DOHH2 (cell line): ENCODE results near the gene KCNJ6.
"Not testable (repeated sequence)": the region's sequence is repeated elsewhere in the genome, so short reads cannot be mapped to it uniquely, and the experiment has no call there.

Experiments used
- EZH2phosphoT487 ChIP-seq: fragments of 200-600 bp; sonication (generic); IDR thresholded peaks from 2 replicates; pipeline ENCODE4 v1.6.1; 2017; ENCODE audit warnings: borderline replicate concordance, mild to moderate bottlenecking, antibody characterized with exemption, low read length, moderate library complexity, mixed read lengths
- TF ChIP-seq, protein P1 (sequence below): fragments of 200-600 bp; sonication (generic); IDR thresholded peaks from one replicate; pipeline ENCODE4 v1.5.1; 2014; ENCODE audit warnings: antibody characterized with exemption, mild to moderate bottlenecking, low read depth, low read length; ENCODE audit not compliant: poor library complexity, severe bottlenecking

DNA sequence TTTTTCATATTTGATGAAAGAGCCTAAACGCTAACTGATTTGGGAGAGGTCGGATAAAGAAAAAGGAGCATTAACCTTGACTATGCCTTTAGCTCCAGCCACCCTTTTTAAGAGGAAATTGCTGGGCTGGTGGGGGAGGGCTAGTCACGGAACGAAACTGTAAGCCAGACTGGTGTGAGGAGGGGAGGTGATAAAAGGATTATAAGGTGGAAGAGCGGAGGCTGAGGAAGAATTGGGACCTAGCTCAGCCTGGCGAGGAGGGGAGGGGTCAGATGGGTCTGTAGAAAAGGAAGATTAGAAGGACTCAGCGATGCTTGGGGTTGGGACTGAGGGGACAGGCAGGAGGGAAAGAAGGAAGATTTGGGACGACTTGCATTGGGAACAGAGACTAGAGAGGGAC lies 325.4 kb downstream of the KCNJ6 start:
- TF ChIP-seq, protein P1, sequence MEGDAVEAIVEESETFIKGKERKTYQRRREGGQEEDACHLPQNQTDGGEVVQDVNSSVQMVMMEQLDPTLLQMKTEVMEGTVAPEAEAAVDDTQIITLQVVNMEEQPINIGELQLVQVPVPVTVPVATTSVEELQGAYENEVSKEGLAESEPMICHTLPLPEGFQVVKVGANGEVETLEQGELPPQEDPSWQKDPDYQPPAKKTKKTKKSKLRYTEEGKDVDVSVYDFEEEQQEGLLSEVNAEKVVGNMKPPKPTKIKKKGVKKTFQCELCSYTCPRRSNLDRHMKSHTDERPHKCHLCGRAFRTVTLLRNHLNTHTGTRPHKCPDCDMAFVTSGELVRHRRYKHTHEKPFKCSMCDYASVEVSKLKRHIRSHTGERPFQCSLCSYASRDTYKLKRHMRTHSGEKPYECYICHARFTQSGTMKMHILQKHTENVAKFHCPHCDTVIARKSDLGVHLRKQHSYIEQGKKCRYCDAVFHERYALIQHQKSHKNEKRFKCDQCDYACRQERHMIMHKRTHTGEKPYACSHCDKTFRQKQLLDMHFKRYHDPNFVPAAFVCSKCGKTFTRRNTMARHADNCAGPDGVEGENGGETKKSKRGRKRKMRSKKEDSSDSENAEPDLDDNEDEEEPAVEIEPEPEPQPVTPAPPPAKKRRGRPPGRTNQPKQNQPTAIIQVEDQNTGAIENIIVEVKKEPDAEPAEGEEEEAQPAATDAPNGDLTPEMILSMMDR: not testable (repeated sequence)
- not testable (repeated sequence) for TF ChIP-seq EZH2phosphoT487
